Right lobe of liver (tissue), 6 donors: ENCODE measurements around the gene FRAT2. TPM values are rescaled to one million over a fixed set of nuclear protein-coding genes. Genes with fewer than 3 reads are reported as not detected.

Experiments used
- ATAC-seq, 4 donors: fragments of 200-7000 bp; cut with Tn5 transposase; one replicate each; pipeline ENCODE4 v1.9.1; 2020; ENCODE audit warnings: mild to moderate bottlenecking in 4 of 4, moderate library complexity in 4 of 4
- DNase-seq, 3 donors: peaks; one replicate each; pipeline ENCODE4 v3.0.0-alpha.2; 2020
- H3K27ac ChIP-seq, 3 donors: fragments of 200-600 bp; one replicate each; pipeline ENCODE4 v1.8.0; 2022
- H3K27me3 ChIP-seq, 2 donors: fragments of 200-600 bp; one replicate each; pipeline ENCODE4 v1.8.0; 2022
- H3K36me3 ChIP-seq, 4 donors: fragments of 200-600 bp; sonication (generic) in 1 of 4; one replicate each; pipeline versions ENCODE4 v1.5.1 to v1.8.0; 2017 to 2022; ENCODE audit warnings: control low read depth in 1 of 4
- H3K4me1 ChIP-seq, 4 donors: fragments of 200-600 bp; sonication (generic) in 1 of 4; one replicate each; pipeline versions ENCODE4 v1.5.1 to v1.8.0; 2017 to 2022; ENCODE audit warnings: control low read depth in 1 of 4
- H3K4me3 ChIP-seq, 3 donors: fragments of 200-600 bp; one replicate each; pipeline ENCODE4 v1.8.0; 2022
- H3K9me3 ChIP-seq, 4 donors: fragments of 200-600 bp; sonication (generic) in 1 of 4; one replicate each; pipeline versions ENCODE4 v1.5.1 to v1.8.0; 2017 to 2022; ENCODE audit warnings: control low read depth in 1 of 4
- POLR2A ChIP-seq: fragments of 450-650 bp; IDR thresholded peaks from one replicate; pipeline ENCODE4 v1.6.1; 2017; ENCODE audit warnings: antibody characterized with exemption, mild to moderate bottlenecking
- WGBS: methylation state at CpG from one replicate; pipeline ENCODE4 v1.1.6; 2018; ENCODE audit warnings: low coverage, low lambda C conversion rate; ENCODE audit not compliant: insufficient coverage; ENCODE audit errors: missing lambda C conversion rate; 5-methylcytosine and 5-hydroxymethylcytosine counted together
- intact Hi-C, 2 donors: fragments of 100-400 bp; cut with DNase I; formaldehyde crosslinking; loops; one replicate each; pipeline versions ENCODE4 v1.11.2 to v1.14.1; 2022
- total RNA-seq, 6 experiments: library from RNA; depleted of rRNA in 2 of 6; stranded (reverse); fragments of >200 nt in 2 of 6; fragmentation: NEBNext Ultra II Directional in 3 of 6; extraction: Animal tissue kit (Norgen Biotek cat#: 25700) in 3 of 6; gene quantifications; one replicate each; pipeline versions ENCODE4 v1.1.0 to v1.2.4, GENCODE V29; 2016 to 2023
- TF ChIP-seq, protein P1 (sequence below), 4 donors: fragments of 200-600 bp in 3 of 4; fragments of 450-650 bp in 1 of 4; IDR thresholded peaks; one replicate each; pipeline versions ENCODE4 v1.5.1 to v1.8.0; 2016 to 2022; ENCODE audit warnings: antibody characterized with exemption in 4 of 4, mild to moderate bottlenecking in 2 of 4
- donor health status: DM: no; HTN: yes; CAD: no.
- donor health status: DM: no; HTN: no; CAD: no.
- donor health status: DM: no; HTN: no; CAD: no.
- donor health status: DM: no; HTN: yes; CAD: no.
- donor health status: DM: no; HTN: yes; CAD: no.

The FRAT2 gene
- total RNA-seq, 6 experiments from 2014 or later, result 8.3 to 11.4 (median 9.7) TPM

DNA sequence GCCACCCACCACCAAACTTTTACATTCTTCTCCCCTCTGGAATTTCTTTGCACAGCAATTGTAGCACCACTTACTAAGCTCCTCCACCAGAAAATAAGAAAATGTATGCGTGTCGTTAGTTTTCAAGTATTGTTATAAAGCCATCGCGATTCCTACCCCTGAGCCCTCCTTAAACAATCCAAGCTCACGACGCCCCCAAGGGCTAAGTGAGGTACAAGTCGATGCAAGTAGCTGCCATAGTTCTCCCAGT is 1.3 kb downstream of the FRAT2 start:
- no peak for DNase-seq
- no peak for ATAC-seq
- Histone ChIP-seq H3K9me3 (no peaks in the 10 kb centered on the region), H3K36me3 (no peaks in the 10 kb centered on the region), H3K4me1 (peaks cover 0 to 35% (median 6%) of the 10 kb centered on the region in 4 donors), H3K4me3 (peak overlapping the region; percentile 77 to 85 (median 84)), H3K27me3 (no peaks in the 10 kb centered on the region), H3K27ac (peak overlapping the region; percentile 81 to 99 (median 94))
- WGBS, result under 1% methylated on average over 7 of the region's 7 CpGs
- intact Hi-C loops, result loop anchor here in 1 of 2 donors (10.0 kb wide), 1 partner anchor 48 kb away; no protein-coding TSS in a partner anchor
- TF ChIP-seq, protein P1, sequence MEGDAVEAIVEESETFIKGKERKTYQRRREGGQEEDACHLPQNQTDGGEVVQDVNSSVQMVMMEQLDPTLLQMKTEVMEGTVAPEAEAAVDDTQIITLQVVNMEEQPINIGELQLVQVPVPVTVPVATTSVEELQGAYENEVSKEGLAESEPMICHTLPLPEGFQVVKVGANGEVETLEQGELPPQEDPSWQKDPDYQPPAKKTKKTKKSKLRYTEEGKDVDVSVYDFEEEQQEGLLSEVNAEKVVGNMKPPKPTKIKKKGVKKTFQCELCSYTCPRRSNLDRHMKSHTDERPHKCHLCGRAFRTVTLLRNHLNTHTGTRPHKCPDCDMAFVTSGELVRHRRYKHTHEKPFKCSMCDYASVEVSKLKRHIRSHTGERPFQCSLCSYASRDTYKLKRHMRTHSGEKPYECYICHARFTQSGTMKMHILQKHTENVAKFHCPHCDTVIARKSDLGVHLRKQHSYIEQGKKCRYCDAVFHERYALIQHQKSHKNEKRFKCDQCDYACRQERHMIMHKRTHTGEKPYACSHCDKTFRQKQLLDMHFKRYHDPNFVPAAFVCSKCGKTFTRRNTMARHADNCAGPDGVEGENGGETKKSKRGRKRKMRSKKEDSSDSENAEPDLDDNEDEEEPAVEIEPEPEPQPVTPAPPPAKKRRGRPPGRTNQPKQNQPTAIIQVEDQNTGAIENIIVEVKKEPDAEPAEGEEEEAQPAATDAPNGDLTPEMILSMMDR (IDR thresholded peaks at IDR 0.05), result no peak
- TF ChIP-seq POLR2A, result no peak

DNA sequence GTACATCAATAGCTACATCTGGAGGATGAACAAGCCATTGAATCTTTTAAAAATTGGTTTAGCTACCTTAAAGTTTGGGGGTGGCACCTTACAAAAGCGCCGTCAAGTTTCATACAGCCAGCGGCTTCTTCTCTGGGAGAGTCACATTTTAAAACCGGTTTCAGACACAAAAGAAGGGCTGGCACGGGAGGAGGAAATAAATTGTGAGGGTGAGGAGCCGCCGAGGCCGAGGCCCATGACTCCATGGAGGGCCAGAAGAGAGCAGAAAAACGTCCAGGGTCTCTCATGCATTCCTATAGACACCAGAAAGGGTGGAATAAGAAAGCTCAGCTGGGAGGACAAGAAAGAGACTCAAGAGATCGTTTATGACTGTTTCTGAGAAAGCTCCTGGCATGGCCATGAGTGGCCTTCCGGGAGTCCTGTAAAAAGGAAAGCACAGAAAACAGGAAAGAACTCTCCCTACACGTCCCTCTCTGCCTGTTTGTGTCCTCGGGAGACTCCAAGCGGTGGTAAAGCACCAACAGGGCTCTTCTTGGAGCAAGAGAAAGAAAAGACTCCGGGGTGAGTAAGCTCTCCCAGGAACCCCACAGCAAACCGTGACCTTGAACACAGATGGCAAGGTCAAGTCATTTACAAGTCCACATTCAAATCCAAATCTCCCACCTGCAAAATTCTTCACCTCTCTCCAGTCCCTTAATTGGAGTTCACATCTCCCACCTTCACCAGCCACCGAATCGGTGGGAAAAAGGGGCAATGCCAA is 1.8 kb downstream of the FRAT2 start:
- intact Hi-C loops, result loop anchor here in 1 of 2 donors (10.0 kb wide), 1 partner anchor 48 kb away; no protein-coding TSS in a partner anchor
- H3K9me3 ChIP-seq, result no peaks in the 10 kb centered on the region
- H3K36me3 ChIP-seq, result no peaks in the 10 kb centered on the region
- DNase-seq (peak; percentile 60 to 80 (median 73)), ATAC-seq (peak; percentile 40 to 60 (median 46))
- no peaks in the 10 kb centered on the region for H3K27me3 ChIP-seq
- peak overlapping the region; percentile 81 to 99 (median 94) for H3K27ac ChIP-seq
- TF ChIP-seq, protein P1 (IDR thresholded peaks at IDR 0.05), result peak; percentile 25 to 48 (median 38)
- peak; percentile 37 for TF ChIP-seq POLR2A
- peak overlapping the region; percentile 77 to 85 (median 84) for H3K4me3 ChIP-seq
- 9% methylated on average over 18 of the region's 18 CpGs for WGBS
- peaks cover 0 to 38% (median 8%) of the 10 kb centered on the region in 4 donors for H3K4me1 ChIP-seq

DNA sequence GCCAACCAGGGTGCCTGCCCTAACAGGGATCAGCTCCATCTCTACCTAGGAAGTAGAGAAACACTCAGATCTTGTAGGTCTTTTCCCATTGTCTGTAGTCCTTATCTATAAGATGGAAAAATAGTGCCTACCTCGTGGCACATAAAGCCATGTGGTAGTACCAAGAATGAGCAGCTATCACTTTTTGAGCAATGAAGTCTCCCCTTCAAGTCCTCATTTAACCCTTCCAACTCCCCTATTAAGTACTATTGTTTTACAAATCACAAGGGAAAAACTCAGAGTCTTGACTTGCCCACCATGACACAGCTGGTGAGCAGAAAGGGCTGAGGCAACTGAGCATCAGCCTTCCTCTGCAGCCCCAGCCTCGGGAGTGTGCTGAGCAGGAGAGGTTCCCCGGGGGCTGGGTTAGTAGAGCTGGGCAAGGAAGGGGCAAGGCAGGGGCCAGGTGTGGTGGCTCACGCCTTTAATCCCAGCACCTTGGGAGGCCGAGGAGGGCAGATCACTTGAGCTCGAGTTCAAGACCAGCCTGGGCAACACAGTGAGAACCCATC is 3.3 kb downstream of the FRAT2 start:
- TF ChIP-seq, protein P1 (IDR thresholded peaks at IDR 0.05), result no peak
- TF ChIP-seq POLR2A, result no peak
- WGBS, result 46% methylated on average over 5 of the region's 6 CpGs
- H3K9me3 ChIP-seq, result no peaks in the 10 kb centered on the region
- DNase-seq (no peak), ATAC-seq (no peak)
- no peaks in the 10 kb centered on the region for H3K27me3 ChIP-seq
- peak overlapping the region; percentile 77 to 85 (median 84) for H3K4me3 ChIP-seq
- H3K36me3 ChIP-seq, result no peaks in the 10 kb centered on the region
- H3K4me1 ChIP-seq, result peaks cover 0 to 51% (median 13%) of the 10 kb centered on the region in 4 donors
- peak overlapping the region; percentile 81 to 99 (median 94) for H3K27ac ChIP-seq
- intact Hi-C loops, result loop anchor here in 1 of 2 donors (10.0 kb wide), 1 partner anchor 46 kb away; no protein-coding TSS in a partner anchor

DNA sequence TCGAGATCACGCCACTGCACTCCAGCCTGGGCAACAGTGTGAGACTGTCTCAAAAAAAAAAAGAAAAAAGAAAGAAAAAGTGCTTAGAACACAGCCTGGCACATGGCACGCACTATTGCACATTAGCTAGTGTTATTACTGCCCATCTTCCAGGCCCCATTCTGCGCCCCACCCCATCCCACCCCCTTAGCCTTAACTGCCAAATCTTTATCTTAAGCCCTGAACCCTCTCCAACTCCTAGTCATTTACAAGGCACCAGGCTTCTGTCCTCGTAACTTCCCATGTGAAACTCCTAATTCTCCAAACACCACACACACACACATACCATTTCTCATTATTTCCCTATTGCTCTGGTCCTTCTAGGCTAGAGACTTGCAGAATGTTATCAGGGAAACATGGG is 4.8 kb downstream of the FRAT2 start:
- Histone ChIP-seq H3K36me3 (no peaks in the 10 kb centered on the region), H3K4me1 (peaks cover 0 to 51% (median 13%) of the 10 kb centered on the region in 4 donors), H3K27me3 (no peaks in the 10 kb centered on the region), H3K4me3 (no peak overlapping the region), H3K27ac (peak overlapping the region; percentile 76 to 94 (median 85)), H3K9me3 (no peaks in the 10 kb centered on the region)
- TF ChIP-seq POLR2A, result no peak
- TF ChIP-seq, protein P1 (IDR thresholded peaks at IDR 0.05), result no peak
- intact Hi-C loops, result loop anchor here (10.0 kb wide), 2 partner anchors 45 to 55 kb away; no protein-coding TSS in a partner anchor
- no peak for ATAC-seq
- no peak for DNase-seq
- WGBS, result 55% methylated on average over 5 of the region's 5 CpGs
